NB4 (cell line): ENCODE measurements around the gene INO80D.

Experiments
- CTCF ChIP-seq: IDR thresholded peaks from one replicate; pipeline ENCODE4 v1.5.1; 2012; ENCODE audit warnings: low read depth, low read length
- POLR2A ChIP-seq: IDR thresholded peaks from 2 replicates; pipeline ENCODE4 v1.6.1; 2011; ENCODE audit warnings: mild to moderate bottlenecking; ENCODE audit not compliant: insufficient read length; ENCODE audit errors: extremely low read depth

- TF ChIP-seq CTCF, result no peak
- TF ChIP-seq POLR2A, result no peak
Measured at GRCh38 chr2:206045251-206045650, 40.7 kb downstream of the INO80D start.
